ENCODE data around the gene IFNA6. TPM values are rescaled to one million over a fixed set of nuclear protein-coding genes. Genes with fewer than 3 reads are reported as not detected.
A peak's percentile ranks its signal among the peaks of the same experiment; 100 is the strongest.

The IFNA6 gene
- total RNA-seq, 1 donor from 2014 or later, result not detected

- no peaks in the 10 kb centered on the region for H3K27me3 ChIP-seq
- intact Hi-C loops (cut with DNase I), result loop anchor here (2.0 to 10.0 kb wide), 5 partner anchors 62 to 767 kb away; partner anchors contain the start of genes CDKN2B and MTAP
- TF ChIP-seq, protein P1, sequence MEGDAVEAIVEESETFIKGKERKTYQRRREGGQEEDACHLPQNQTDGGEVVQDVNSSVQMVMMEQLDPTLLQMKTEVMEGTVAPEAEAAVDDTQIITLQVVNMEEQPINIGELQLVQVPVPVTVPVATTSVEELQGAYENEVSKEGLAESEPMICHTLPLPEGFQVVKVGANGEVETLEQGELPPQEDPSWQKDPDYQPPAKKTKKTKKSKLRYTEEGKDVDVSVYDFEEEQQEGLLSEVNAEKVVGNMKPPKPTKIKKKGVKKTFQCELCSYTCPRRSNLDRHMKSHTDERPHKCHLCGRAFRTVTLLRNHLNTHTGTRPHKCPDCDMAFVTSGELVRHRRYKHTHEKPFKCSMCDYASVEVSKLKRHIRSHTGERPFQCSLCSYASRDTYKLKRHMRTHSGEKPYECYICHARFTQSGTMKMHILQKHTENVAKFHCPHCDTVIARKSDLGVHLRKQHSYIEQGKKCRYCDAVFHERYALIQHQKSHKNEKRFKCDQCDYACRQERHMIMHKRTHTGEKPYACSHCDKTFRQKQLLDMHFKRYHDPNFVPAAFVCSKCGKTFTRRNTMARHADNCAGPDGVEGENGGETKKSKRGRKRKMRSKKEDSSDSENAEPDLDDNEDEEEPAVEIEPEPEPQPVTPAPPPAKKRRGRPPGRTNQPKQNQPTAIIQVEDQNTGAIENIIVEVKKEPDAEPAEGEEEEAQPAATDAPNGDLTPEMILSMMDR (IDR thresholded peaks at IDR 0.05), result no peak
- DNase-seq (ENCODE audit: low spot score in 2 of 2), result peak; percentile 54 to 95
- H3K4me1 ChIP-seq, result peaks cover 9 to 27% of the 10 kb centered on the region in 2 donors
- no peaks in the 10 kb centered on the region for H3K9me3 ChIP-seq
- H3K36me3 ChIP-seq, result no peaks in the 10 kb centered on the region
- H3K27ac ChIP-seq, result peak within 1 kb of the TSS; percentile 86 to 97
- H3K4me3 ChIP-seq, result peak within 1 kb of the TSS; percentile 73 to 99
These were observed 15.7 kb downstream of the IFNA6 start, which contains the start of gene KLHL9 for GRCh38 chr9:21334701-21335632. Gene KLHL9, minus strand, starts transcription at chr9:21335404. Its CDS starts 545 bp downstream, at chr9:21334859.

DNA sequence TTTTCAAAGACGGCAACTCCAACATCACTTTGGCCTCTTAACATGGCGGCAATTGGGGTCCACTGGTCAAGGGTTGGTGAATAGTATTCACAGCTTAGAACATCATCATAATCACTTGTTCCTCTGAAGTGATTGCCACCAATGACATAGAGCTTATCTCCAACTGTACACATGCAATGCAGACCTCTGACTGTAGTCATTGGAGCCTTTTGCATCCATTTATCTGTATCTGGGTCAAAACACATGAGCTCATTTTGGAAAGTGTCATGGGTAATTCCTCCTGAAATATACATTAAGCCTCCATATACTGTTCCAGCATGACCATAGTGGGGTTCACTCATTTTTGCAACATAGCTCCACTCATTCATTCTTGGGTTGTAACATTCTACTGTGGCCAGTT is 17.5 kb downstream of the IFNA6 start:
- Histone ChIP-seq H3K4me3 (peak overlapping the region; percentile 13 to 73), H3K27ac (no peak overlapping the region), H3K36me3 (no peaks in the 10 kb centered on the region), H3K9me3 (no peaks in the 10 kb centered on the region), H3K27me3 (no peaks in the 10 kb centered on the region), H3K4me1 (peaks cover 9 to 30% of the 10 kb centered on the region in 2 donors)
- TF ChIP-seq, protein P1 (IDR thresholded peaks at IDR 0.05), result no peak
- no peak for DNase-seq (ENCODE audit: low spot score in 2 of 2)
- intact Hi-C loops (cut with DNase I), result loop anchor here (5.0 to 10.0 kb wide), 2 partner anchors 64 to 672 kb away; partner anchors contain the start of gene CDKN2B

DNA sequence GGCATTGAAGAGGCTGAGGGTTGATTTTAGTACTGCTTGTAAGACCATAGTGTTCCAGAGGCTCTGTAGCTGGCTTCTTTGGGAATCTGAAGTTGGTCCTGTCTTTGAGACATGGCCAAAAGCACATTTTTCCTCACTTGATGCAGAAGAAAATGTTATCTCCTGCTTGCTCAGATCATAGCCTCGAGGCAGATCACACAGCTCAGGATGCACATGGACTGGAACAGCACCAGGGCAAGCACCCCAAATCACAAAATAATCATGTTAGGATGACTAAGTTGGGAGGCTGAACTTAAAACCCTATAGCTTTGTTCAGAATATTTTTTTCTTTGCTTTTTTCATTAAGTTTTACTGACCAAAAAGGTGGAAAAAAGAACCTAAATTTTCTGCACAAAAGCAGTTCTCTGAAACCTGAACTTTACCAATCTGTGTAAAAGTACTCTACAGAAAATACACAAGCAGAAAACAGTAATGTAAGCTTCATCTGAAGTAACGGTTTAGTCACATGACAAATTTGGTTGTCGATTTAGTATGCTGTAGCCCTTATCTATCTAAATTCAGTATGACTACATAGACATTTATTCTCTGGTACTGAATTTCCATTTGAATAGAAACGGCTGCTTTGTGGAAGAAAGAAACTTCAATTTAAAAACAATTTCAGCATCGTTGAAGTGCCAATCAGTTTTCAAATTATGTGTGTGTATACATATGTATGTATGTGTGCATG is 18.8 kb downstream of the IFNA6 start:
- no peak overlapping the region for H3K27ac ChIP-seq
- peak overlapping the region; percentile 2 to 11 for H3K4me3 ChIP-seq
- H3K9me3 ChIP-seq, result no peaks in the 10 kb centered on the region
- no peaks in the 10 kb centered on the region for H3K27me3 ChIP-seq
- H3K36me3 ChIP-seq, result no peaks in the 10 kb centered on the region
- H3K4me1 ChIP-seq, result peaks cover 9 to 31% of the 10 kb centered on the region in 2 donors
- no peak for DNase-seq (ENCODE audit: low spot score in 2 of 2)
- intact Hi-C loops (cut with DNase I), result loop anchor here (5.0 to 10.0 kb wide), 2 partner anchors 65 to 673 kb away; partner anchors contain the start of gene CDKN2B
- TF ChIP-seq, protein P1 (IDR thresholded peaks at IDR 0.05), result no peak

DNA sequence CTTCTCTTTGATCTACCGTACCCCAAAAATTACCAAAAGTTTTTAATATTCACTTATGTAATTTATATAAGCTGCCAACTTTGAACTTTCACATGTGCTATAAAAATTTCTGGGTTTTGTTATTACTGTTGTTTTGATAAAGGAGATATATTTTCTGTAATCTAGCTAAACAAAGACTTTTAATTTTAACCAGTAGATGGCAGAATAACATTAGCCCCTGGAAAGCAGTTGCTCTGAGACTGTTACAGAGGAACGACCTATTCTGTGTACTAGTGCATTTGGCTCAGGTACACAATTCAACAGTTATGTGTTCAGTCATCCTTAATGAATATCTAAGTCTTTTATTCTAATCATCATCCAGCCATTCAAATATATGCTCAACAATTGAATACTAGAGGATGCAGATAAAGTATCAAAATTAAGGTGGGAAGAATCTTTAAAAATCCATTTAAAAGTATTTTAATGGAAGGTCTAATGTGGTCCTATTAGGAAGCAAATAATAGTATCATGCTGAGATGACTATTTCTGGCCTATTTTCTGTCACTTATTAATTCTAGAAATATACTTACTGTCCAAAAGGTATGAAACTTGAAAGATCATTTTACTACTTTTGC is 24.1 kb downstream of the IFNA6 start:
- TF ChIP-seq, protein P1 (IDR thresholded peaks at IDR 0.05), result peak; percentile 30 to 69 (median 63)
- Histone ChIP-seq H3K36me3 (peaks cover 9 to 29% of the 10 kb centered on the region in 2 donors), H3K4me1 (peaks cover 4 to 13% of the 10 kb centered on the region in 2 donors), H3K27ac (no peak overlapping the region), H3K9me3 (no peaks in the 10 kb centered on the region), H3K4me3 (no peak overlapping the region), H3K27me3 (no peaks in the 10 kb centered on the region)
- intact Hi-C loops (cut with DNase I), result loop anchor here (2.0 kb wide), 1 partner anchor 462 kb away; no protein-coding TSS in a partner anchor
- DNase-seq (ENCODE audit: low spot score in 2 of 2), result no peak

DNA sequence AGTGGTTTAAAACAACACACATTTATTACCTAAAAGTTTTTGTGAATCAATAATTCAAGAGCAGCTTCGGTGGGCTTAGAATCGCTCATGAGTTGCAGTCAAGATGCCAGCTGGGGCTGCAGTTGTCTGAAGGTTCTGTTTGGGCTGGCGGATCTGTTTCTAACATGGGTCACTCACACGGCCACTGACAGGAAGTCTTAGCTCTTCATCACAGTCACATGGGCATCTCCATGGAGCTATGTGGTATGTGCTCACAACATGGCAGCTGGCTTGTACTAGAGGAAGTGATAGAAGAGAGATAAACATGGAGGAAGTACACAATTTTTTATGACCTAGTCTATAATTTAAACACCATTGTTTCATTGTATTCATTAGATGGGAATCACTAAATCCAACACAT is 26.6 kb downstream of the IFNA6 start:
- Histone ChIP-seq H3K27ac (no peak overlapping the region), H3K4me1 (peaks cover 0 to 3% of the 10 kb centered on the region in 2 donors), H3K9me3 (no peaks in the 10 kb centered on the region), H3K36me3 (peaks cover 9 to 36% of the 10 kb centered on the region in 2 donors), H3K27me3 (no peaks in the 10 kb centered on the region), H3K4me3 (no peak overlapping the region)
- TF ChIP-seq, protein P1 (IDR thresholded peaks at IDR 0.05), result no peak
- DNase-seq (ENCODE audit: low spot score in 2 of 2), result no peak
- intact Hi-C loops (cut with DNase I), result no loop called here
